NK-92 treated with Interleukin-12 subunit alpha and Interleukin-12 subunit beta, amount 100 ng/mL, for 24 hours (cell line): Measurements from ENCODE around the gene AUNIP.

Source experiments
- DNase-seq: peaks from one replicate; lab custom pipeline; 2025; lab: John Stamatoyannopoulos, UW

AUNIP gene

GRCh38 chr1:25828491-25828890, 30.8 kb downstream of the AUNIP start:
- DNase-seq = no peak

GRCh38 chr1:25826571-25826970, 32.7 kb downstream of the AUNIP start:
- DNase-seq = no peak

GRCh38 chr1:25825605-25826004, 33.7 kb downstream of the AUNIP start:
- DNase-seq = no peak

GRCh38 chr1:25821630-25822091, 37.6 kb downstream of the AUNIP start:
- DNase-seq = no peak

GRCh38 chr1:25821112-25821476, 38.2 kb downstream of the AUNIP start:
- DNase-seq = no peak

- peak; percentile 40 for DNase-seq
Measured at GRCh38 chr1:25820247-25821111, 38.8 kb downstream of the AUNIP start.

- peak; percentile 90 for DNase-seq
Measured at GRCh38 chr1:25819491-25820246, 39.6 kb downstream of the AUNIP start, which contains the start of gene MTFR1L. Gene MTFR1L, plus strand, starts transcription at chr1:25819954. Its CDS starts 3,151 bp downstream, at chr1:25823105.

- no peak for DNase-seq
Measured at GRCh38 chr1:25818569-25818968, 40.7 kb downstream of the AUNIP start.

- no peak for DNase-seq
Measured at GRCh38 chr1:25817840-25818501, 41.3 kb downstream of the AUNIP start.

GRCh38 chr1:25816112-25816718, 43.0 kb downstream of the AUNIP start:
- DNase-seq = no peak

GRCh38 chr1:25815208-25816111, 43.8 kb downstream of the AUNIP start:
- no peak for DNase-seq

GRCh38 chr1:25814549-25815087, 44.6 kb downstream of the AUNIP start:
- no peak for DNase-seq

GRCh38 chr1:25813734-25814471, 45.4 kb downstream of the AUNIP start:
- DNase-seq = no peak

- DNase-seq = no peak
Measured at GRCh38 chr1:25813071-25813733, 46.1 kb downstream of the AUNIP start.

- DNase-seq = no peak
Measured at GRCh38 chr1:25811384-25812082, 47.7 kb downstream of the AUNIP start.

GRCh38 chr1:25810341-25811299, 48.6 kb downstream of the AUNIP start:
- peak; percentile 49 for DNase-seq

GRCh38 chr1:25809929-25810328, 49.3 kb downstream of the AUNIP start:
- DNase-seq = no peak
